ENCODE data around the gene TNP1. TPM values are rescaled to one million over a fixed set of nuclear protein-coding genes. Genes with fewer than 3 reads are reported as not detected.

TNP1 gene
- polyA plus RNA-seq, 3 donors: not detected

- Histone ChIP-seq H3K36me3 (replicated peaks in 1 of 2; ENCODE audit: control insufficient read depth in 1 of 2, insufficient read depth in 2 of 2, low read length in 2 of 2) (no peaks in the 10 kb centered on the region), H3K9me3 (replicated peaks in 1 of 2; ENCODE audit: control insufficient read depth in 1 of 2, insufficient read depth in 1 of 2, low read length in 2 of 2) (no peaks in the 10 kb centered on the region), H3K27ac (ENCODE audit: low read depth in 1 of 2, low read length in 2 of 2) (no peak overlapping the region), H3K79me2 (ENCODE audit: insufficient read depth, low read length) (no peaks in the 10 kb centered on the region), H3K4me1 (ENCODE audit: control insufficient read depth in 1 of 2, insufficient read depth in 2 of 2, low read length in 2 of 2) (no peaks in the 10 kb centered on the region), H3K9ac (ENCODE audit: insufficient read depth, low read length, poor library complexity, severe bottlenecking) (no peak overlapping the region), H3K4me3 (replicated peaks in 1 of 3; ENCODE audit: low read depth in 2 of 3, low read length in 3 of 3) (no peak overlapping the region), H4K20me1 (ENCODE audit: insufficient read depth, low read length) (no peaks in the 10 kb centered on the region), H2AFZ (ENCODE audit: insufficient read depth, low read depth, low read length, poor library complexity, severe bottlenecking) (no peak overlapping the region), H3K4me2 (replicated peaks; ENCODE audit: extremely low read depth, low read length, poor library complexity, severe bottlenecking) (no peak overlapping the region), H3K27me3 (ENCODE audit: control insufficient read depth in 2 of 2, insufficient read depth in 2 of 2, low read length in 2 of 2) (no peaks in the 10 kb centered on the region)
- Mint-ChIP-seq H3K36me3 (no peaks in the 10 kb centered on the region), H3K27me3 (ENCODE audit: low read depth in 3 of 3) (peaks cover 2 to 6% (median 4%) of the 10 kb centered on the region in 3 donors), H3K27ac (no peak overlapping the region), H3K9me3 (peaks cover 0 to 6% (median 3%) of the 10 kb centered on the region in 7 donors), H3K4me1 (peaks cover 2% of the 10 kb centered on the region), H3K4me3 (no peak overlapping the region)
- DNase-seq: no peak
- no peak for TF ChIP-seq CTCF (IDR thresholded peaks at IDR 0.05)
- 56% methylated on average over 4 of the region's 6 CpGs for WGBS (ENCODE audit: insufficient coverage)
- intact Hi-C loops (cut with micrococcal nuclease): no loop called here
These were observed 20.1 kb upstream of the TNP1 start for GRCh38 chr2:216879727-216880508.

GRCh38 chr2:216878072-216878471 is 18.2 kb upstream of the TNP1 start:
- Mint-ChIP-seq H3K27me3 (ENCODE audit: low read depth in 3 of 3) (peaks cover 2 to 6% (median 4%) of the 10 kb centered on the region in 3 donors), H3K36me3 (no peaks in the 10 kb centered on the region), H3K4me1 (peaks cover 4% of the 10 kb centered on the region), H3K9me3 (peaks cover 0 to 5% (median 1%) of the 10 kb centered on the region in 7 donors), H3K4me3 (no peak overlapping the region), H3K27ac (no peak overlapping the region)
- 69% methylated on average over 5 of the region's 5 CpGs for WGBS (ENCODE audit: insufficient coverage)
- DNase-seq: no peak
- Histone ChIP-seq H3K36me3 (replicated peaks in 1 of 2; ENCODE audit: control insufficient read depth in 1 of 2, insufficient read depth in 2 of 2, low read length in 2 of 2) (no peaks in the 10 kb centered on the region), H3K79me2 (ENCODE audit: insufficient read depth, low read length) (no peaks in the 10 kb centered on the region), H2AFZ (ENCODE audit: insufficient read depth, low read depth, low read length, poor library complexity, severe bottlenecking) (no peak overlapping the region), H3K4me1 (ENCODE audit: control insufficient read depth in 1 of 2, insufficient read depth in 2 of 2, low read length in 2 of 2) (no peaks in the 10 kb centered on the region), H3K9ac (ENCODE audit: insufficient read depth, low read length, poor library complexity, severe bottlenecking) (no peak overlapping the region), H3K9me3 (replicated peaks in 1 of 2; ENCODE audit: control insufficient read depth in 1 of 2, insufficient read depth in 1 of 2, low read length in 2 of 2) (no peaks in the 10 kb centered on the region), H3K27ac (ENCODE audit: low read depth in 1 of 2, low read length in 2 of 2) (no peak overlapping the region), H3K27me3 (ENCODE audit: control insufficient read depth in 2 of 2, insufficient read depth in 2 of 2, low read length in 2 of 2) (no peaks in the 10 kb centered on the region), H3K4me2 (replicated peaks; ENCODE audit: extremely low read depth, low read length, poor library complexity, severe bottlenecking) (no peak overlapping the region), H4K20me1 (ENCODE audit: insufficient read depth, low read length) (no peaks in the 10 kb centered on the region), H3K4me3 (replicated peaks in 1 of 3; ENCODE audit: low read depth in 2 of 3, low read length in 3 of 3) (no peak overlapping the region)
- intact Hi-C loops (cut with micrococcal nuclease): no loop called here
- no peak for TF ChIP-seq CTCF (IDR thresholded peaks at IDR 0.05)

All from CD14-positive monocyte (primary cell).